GM18858 (cell line): Measurements from ENCODE around the gene KANK3.
"Not testable (repeated sequence)": the region's sequence is repeated elsewhere in the genome, so short reads cannot be mapped to it uniquely, and the experiment has no call there.

Source experiments
- ATAC-seq: cut with Tn5 transposase; IDR thresholded peaks from one replicate; pipeline ENCODE4 v1.9.1; 2021; ENCODE audit not compliant: unreplicated experiment

The KANK3 gene

DNA sequence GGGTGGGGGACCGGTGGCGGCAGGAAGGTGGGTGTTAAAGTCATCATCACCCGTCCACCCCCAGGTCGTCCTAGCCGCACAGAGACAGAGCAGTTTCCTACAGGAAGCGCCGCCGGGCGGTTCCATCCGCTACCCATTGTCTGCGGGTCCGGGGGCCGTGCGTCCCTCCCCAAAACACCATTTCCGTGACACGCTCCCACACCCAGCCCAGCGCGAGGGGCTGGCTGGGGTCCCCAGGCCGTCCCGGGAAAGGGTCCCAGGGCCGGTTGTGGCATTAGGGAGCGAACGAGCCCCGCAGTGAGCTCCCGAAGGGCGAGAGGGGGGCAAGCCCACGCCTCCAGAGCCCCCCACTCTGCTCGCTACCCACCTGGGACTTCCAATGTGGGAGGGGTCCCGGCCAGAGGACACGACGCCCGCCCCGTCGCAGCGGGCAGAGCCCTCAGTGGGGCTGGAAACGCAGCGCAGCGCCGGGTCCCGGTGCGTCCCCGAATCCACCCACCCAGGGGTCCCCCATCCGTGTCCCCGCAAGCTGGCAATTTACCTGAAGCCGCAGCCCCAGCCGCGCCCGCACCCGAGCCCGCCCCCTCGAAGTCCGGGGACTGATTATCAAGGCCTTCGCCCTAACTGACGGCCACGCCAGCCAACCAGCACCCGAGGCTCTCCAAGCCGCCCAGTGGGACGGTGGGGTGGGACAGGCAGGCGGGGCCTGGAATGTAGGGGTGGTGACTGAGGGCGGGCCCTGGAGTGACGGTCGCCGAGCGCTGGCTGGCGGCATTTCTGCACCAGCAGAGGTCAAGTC is at the start of gene KANK3:
Gene KANK3, minus strand, starts transcription at position 579 of the 799 bp plus-strand sequence. CDS start 5,434 bp downstream, outside the sequence.
- no peak for ATAC-seq

DNA sequence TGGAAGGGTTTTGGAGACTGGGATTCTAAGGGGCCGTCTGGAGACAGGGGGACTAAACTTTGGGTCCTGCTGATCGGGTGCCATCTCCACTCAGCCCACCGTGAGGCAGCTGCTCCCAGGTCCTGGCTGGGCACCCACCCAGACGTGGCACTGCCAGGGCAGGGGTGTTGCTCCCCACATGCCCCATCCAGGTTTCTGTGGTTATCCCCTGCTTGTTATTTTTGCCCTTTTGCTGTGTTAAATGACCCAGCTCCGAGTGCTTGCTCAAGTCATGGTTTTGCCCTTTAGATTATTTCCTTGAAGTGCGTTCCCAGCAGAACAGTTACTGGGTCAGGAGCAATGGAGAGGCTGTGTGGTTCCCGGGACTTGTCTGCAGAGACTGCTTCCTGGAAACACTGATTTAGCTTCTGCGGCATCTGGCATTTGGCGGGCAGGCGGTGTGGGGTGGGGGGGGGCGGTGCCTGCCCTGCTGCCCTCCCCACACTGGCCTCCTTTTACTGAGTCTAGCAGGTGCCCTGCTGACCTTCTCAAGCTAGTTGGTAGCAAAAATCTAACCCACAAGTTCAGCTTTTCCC is 49.0 kb upstream of the KANK3 start:
- ATAC-seq: no peak

DNA sequence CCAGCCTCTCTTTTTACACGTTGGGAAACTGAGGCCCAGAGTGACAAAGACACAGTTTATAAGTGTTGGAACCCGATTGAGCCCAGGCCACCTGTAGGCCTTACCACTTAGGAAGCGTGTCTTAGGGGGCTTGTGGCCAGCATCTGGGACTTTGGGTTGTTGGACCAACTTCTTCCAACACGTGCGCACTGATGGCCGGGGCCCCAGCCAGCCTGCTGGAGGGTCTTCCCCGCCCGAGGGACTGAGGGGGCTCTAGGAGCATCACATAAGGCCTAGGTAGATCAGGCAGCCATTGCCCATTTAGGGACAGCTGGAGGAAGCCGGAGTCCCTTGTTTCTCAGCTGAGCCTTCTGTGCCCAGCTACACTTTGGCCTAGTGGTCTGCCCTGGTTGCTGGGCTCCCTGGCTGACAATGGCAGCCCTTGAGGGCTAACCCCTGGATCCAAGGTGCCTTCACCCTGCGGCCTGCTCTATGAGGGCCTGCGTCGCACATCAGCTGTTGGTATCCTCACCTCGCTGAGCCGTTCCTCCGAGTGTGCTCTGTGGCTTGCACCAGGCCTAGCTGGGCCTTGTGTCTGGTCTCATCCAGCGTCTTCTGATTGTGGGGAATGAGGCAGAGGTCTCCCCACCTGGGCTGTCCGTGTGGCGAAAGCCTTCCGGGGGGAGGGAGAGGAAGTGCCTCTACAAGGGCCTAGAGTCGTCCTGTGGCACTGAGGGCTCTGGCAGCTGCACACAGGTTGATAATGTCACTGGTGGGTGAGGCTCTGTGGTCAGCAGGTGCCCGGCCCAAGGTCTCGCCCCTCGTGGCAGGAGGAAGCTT is 48.3 kb upstream of the KANK3 start:
- ATAC-seq: no peak

DNA sequence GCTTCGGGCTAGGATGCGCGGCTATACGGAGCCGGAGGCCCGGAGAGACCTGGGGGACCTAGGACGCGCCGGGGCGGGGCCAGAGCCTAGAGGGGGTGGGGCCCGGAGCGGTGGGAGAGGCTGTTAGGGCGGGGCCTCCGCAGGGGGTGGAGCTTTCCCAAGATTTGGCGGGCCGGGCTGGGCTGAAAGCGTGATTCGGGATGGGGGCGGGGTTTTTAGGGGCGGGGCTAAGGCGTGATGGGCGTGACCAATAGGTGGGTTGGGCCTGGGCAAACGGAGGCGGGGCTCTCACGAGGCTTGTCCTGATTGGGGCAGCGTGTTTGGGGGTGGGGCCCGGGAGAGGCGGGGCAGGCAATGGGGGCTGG is 47.5 kb upstream of the KANK3 start:
- peak; percentile 3 for ATAC-seq

DNA sequence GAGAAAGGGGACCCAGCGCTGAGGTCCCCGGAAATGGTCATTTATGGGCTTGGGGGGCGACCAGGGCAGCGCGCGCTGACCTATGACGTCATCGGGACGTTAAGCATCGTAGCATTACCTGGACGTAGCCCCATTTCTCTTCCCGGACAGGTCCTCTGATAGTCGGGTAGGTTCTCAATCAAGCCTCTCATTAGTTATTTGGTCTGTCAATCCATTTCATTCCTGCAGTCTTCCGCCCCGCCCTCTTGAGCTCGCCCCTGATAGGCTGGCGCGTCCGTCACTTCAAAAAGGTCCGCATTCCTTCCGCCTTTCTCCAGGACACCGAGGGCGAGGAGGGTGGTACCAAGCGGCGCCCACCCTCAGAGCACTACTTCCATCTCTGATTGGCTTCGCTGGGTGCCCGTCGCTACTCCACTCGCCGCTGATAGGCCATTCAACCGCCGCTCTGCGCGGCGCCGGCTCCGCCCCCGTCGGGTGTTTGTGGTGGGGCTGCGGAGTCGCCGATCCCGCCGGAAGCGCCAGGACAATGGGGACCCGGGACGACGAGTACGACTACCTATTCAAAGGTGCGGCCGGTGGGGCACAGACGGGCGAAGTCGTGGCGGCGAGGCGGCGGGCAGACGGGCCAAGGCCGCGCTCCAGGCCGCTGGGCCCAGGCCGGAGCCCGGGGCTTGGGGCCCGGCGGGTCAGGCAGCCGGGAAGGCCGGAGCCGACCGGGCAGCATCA is 47.0 kb upstream of the KANK3 start, which contains the start of gene RAB11B:
Gene RAB11B, plus strand, starts transcription at position 470 of the 726 bp plus-strand sequence. Its CDS starts 57 bp downstream, at position 527.
- ATAC-seq: peak; percentile 88

DNA sequence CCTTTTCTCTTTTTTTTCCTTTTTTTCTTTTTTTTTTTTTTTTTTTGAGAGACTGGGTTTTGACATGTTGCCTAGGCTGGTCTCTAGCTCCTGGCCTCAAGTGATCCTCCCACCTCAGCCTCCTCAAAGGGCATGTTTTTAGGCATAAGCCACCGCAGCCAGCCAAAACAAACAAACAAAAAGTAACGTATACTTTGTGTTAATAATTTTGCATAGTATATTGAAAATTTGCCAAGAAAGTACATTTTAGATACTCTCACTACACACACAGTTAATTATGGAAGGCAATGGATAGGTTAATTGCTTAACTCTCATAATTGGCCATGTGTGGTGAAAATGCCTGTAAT is 45.5 kb upstream of the KANK3 start:
- ATAC-seq: no peak

DNA sequence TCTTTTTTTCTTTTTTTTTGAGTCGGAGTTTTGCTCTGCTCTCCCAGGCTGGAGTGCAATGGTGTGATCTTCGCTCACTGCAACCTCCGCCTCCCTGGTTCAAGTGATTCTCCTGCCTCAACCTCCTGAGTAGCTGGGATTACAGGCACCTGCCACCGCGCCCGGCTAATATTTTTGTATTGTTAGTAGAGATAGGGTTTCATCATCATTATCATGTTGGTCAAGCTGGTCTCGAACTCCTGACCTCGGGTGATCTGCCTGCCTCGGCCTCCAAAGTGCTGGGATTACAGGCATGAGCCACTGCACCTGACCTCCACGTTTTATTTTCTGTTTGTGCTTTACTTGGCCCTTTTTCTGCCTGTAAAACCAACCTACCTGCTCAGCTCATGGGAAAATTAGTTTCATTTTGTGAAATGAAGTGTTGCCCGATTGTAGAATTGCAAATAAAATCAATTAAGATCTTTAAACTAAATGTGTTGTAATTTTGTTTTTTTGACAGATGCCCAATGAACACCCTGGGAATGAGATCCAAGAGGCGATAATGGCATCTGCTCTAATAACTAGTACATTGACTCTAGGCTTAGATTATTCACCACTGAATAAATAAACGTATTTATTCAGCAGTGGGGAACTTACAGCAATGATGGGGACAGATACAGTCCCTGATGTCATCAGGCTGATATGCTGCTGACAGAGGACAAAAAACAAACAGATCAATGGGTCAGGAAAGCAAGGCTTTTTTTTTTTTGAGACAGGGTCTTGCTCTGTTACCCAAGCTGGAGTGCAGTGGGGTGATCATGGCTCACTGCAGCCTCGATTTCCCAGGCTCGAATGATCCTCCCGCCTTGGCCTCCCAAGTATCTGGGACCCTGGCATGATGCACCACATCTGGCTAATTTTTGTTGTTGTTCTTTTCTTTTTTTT is 44.9 kb upstream of the KANK3 start:
- ATAC-seq: no peak

DNA sequence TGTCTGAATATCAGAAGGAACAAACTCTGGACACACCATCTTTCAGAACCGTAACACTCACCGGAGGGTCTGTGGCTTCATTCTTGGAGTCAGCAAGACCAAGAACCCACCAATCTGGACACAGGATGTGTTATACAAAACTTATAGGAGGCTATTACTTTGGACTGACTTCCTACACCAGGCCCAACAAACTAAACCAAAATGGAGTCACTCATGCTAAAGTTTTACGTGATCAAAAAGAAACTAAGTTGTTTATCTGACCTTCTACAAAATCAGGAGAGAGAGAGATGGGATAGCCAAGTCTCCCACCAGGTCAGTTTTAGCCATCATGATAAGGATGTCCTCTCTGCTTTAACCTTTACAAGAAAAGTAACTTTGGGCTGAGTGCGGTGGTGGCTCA is 43.9 kb upstream of the KANK3 start:
- ATAC-seq: no peak

DNA sequence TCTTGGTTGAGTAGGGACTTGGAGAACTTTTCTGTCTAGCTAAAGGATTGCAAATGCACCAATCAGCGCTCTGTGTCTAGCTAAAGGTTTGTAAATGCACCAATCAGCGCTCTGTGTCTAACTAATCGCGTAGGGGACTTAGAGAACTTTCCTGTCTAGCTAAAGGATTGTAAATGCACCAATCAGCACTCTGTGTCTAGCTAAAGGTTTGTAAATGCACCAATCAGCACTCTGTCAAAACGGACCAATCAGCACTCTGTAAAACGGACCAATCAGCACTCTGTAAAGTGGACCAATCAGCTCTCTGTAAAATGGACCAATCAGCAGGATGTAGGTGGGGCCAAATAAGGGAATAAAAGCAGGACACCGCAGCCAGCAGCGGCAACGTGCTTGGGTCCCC is 43.4 kb upstream of the KANK3 start:
- not testable (repeated sequence) for ATAC-seq

DNA sequence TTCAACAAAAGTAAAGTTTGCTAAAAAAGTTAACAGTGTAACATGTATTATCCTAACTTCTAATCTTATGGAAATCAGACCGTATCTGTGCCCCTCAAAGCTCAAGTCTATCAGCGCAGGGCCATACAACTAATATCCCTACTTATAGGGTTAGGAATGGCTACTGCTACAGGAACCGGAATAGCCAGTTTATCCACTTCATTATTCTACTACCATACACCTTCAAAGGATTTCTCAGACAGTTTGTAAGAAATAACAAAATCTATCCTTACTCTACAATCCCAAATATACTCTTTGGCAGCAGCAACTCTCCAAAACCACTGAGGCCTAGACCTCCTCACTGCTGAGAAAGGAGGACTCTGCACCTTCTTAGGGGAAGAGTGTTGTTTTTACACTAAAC is 42.5 kb upstream of the KANK3 start:
- not testable (repeated sequence) for ATAC-seq

DNA sequence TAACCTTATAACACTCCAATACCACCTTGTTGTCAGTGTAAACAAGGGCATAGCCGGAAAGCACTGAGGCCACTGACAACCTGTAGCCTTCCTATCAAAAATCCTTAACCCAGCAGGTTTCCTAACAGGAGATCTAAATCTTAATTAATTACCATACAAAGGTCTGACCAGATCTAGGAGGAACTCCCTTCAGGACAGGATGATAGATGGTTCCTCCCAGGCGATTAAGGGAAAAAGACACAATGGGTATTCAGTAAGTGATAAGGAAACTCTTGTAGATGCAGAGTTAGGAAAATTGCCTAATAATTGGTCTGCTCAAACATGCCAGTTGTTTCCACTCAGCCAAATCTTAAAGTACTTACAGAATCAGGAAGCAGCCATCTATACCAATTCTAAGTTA is 42.0 kb upstream of the KANK3 start:
- not testable (repeated sequence) for ATAC-seq

DNA sequence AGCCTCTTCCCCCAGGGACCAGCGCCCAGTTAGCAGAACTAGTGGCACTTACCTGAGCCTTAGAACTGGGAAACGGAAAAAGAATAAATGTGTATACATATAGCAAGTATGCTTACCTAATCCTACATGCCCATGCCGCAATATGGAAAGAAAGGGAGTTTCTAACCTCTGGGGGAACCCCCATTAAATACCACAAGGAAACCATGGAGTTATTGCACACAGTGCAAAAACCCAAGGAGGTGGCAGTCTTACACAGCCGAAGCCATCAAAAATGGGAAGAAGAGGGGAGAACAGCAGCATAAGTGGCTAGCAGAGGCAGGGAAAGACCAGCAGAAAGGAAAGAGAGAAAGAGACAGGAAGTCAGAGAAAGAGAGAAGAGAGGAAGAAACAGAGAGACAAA is 41.5 kb upstream of the KANK3 start:
- ATAC-seq: not testable (repeated sequence)

DNA sequence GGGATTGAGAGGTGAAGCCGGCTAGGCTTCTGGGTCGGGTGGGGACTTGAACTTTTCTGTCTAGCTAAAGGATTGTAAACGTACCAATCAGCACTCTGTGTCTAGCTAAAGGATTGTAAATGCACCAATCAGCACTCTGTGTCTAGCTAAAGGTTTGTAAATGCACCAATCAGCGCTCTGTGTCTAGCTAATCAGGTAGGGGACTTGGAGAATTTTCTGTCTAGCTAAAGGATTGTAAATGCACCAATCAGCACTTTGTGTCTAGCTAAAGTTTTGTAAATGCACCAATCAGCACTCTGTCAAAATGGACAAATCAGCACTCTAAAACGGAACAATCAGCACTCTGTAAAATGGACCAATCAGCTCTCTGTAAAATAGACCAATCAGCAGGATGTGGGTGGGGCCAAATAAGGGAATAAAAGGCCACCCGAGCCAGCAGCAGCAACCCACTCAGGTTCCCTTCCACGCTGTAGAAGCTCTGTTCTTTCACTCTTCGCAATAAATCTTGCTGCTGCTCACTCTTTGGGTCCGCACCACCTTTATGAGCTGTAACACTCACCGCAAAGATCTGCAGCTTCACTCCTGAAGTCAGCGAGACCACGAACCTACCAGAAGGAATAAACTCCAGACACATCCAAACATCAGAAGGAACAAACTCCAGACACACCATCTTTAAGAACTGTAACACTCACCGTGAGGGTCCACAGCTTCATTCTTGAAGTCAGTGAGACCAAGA is 36.3 kb upstream of the KANK3 start:
- ATAC-seq: not testable (repeated sequence)

DNA sequence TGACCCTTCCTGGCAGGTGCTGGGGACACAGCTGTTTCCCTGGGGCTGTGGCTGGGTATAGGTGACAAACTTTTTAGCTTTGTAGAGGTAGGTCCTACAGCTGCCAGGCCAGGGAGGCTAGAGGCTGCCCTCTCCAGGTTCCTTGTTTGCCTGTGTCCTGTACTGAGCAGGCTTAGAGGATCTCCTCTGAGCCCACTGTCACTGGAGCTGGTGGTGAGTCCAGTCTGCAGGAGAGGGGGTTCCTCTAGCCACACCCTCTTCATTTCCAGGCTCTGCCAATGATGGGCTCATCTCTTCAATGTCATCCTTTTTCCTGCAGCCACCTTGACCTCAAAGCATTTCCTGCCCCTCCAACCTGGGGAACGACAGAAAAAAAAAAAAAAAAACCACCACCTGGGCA is 34.5 kb upstream of the KANK3 start:
- no peak for ATAC-seq

DNA sequence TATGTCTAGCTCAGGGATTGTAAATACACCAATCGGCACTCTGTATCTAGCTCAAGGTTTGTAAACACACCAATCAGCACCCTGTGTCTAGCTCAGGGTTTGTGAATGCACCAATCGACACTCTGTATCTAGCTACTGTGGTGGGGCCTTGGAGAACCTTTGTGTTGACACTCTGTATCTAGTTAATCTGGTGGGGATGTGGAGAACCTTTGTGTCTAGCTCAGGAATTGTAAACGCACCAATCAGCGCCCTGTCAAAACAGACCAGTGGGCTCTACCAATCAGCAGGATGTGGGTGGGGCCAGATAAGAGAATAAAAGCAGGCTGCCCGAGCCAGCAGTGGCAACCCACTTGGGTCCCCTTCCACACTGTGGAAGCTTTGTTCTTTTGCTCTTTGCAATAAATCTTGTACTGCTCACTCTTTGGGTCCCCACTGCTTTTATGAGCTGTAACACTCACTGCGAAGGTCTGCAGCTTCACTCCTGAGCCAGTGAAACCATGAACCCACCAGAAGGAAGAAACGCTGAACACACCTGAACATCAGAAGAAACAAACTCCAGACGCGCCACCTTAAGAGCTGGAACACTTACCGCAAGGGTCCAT is 33.4 kb upstream of the KANK3 start:
- ATAC-seq: not testable (repeated sequence)

DNA sequence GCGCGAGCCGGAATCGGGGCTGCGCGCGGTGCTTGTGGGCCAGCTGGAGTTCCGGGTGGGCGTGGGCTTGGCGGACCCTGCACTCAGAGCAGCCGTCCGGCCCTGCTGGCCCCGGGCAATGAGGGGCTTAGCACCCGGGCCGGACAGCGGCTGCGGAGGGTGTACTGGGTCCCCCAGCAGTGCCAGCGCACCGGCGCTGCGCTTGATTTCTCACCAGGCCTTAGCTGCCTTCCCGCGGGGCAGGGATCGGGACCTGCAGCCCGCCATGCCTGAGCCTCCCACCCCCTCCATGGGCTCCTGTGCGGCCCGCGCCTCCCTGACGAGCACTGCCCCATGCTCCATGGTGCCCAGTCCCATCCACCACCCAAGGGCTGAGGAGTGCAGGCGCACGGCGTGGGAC is 32.7 kb upstream of the KANK3 start:
- ATAC-seq: not testable (repeated sequence)

DNA sequence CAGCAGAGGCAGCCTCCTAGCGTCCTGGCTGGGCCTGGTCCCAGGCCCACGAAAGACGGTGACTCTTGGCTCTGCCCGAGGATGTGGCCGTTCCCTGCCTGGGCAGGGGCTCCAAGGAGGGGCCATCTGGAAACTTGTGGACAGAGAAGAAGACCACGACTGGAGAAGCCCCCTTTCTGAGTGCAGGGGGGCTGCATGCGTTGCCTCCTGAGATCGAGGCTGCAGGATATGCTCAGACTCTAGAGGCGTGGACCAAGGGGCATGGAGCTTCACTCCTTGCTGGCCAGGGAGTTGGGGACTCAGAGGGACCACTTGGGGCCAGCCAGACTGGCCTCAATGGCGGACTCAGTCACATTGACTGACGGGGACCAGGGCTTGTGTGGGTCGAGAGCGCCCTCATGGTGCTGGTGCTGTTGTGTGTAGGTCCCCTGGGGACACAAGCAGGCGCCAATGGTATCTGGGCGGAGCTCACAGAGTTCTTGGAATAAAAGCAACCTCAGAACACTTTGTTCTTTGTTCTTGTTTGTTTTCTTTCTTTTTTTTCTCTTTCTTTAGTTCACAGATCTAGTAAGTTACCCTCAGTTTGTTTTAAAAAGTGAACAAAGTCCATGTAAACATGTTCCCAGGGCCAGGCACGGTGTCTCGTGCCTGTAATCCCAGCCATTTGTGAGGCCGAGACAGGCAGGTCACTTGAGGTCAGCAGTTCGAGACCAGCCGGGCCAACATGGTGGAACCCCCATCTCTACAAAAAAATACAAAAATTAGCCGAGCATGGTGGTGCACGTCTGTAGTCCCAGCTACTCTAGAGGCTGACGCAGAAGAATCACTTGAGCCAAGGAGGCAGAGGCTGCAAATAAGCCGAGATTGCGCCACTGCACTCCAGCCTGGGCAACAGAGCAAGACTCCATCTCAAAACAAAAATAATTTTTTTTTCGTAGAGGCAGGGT is 31.1 kb upstream of the KANK3 start:
- no peak for ATAC-seq
